HG03064 (cell line): ENCODE data around the gene NCOA3.
"Not testable (repeated sequence)": the region's sequence is repeated elsewhere in the genome, so short reads cannot be mapped to it uniquely, and the experiment has no call there.

Source experiments
- ATAC-seq: cut with Tn5 transposase; IDR thresholded peaks from one replicate; pipeline ENCODE4 v1.9.1; 2021; ENCODE audit warnings: low read depth; ENCODE audit not compliant: unreplicated experiment

The NCOA3 gene

DNA sequence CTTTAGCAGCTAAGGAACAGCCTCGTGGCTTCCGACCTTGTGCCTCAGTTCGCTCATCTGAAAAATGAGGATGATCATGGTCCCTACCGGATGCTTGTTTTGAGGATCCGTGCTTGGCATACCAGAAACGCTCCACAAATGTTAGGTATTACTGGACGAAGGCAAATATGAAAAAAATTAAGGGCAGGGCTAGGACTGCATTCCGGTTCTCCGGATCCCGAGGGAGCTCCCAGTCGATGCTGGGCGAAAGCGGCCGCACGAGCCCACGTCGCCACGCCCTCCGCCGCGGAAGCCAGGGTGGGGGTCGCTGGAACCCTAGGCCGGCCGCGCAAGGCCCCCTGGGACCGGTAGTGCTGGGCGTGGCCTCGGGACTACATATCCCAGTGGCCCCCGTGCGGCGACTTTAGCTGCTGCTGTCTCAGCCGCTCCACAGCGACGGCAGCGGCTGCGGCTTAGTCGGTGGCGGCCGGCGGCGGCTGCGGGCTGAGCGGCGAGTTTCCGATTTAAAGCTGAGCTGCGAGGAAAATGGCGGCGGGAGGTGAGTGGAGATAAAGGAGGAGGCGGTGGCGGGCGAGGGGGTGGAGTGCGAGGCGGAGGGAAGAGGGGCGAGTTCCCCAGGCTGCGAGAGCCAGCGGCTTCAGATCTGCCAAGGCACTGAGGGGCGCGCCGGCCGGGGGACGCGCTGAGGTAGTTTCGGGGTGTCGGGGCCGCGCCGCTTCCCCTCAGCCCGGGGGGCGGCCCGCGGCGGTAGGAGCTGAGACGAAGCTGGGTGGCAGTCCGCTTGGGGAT is at the start of gene NCOA3:
TSS of gene NCOA3 (plus strand) at position 406 of the 789 bp plus-strand sequence. CDS start 120,361 bp downstream, outside the sequence.
- peak; percentile 51 for ATAC-seq

DNA sequence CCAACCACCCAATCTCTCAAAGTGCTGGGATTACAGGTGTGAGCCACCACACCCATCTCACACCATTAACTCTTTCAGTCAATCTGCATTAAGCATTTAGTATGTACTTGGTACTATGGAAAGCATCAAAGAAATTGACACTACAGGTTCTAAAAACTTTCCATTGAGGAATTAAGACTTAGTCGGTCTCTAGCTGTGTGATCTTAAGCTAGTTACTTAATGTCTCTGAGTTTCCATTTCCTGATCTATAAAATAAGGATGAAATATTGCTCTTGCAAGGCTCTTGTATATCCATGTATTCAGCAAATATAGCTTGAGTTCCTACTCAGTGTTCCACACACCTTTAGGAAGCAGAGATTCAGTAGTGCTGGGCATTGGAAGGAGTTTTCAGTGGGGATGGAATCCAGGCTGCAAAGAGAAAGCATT is 48.9 kb upstream of the NCOA3 start:
- ATAC-seq, result no peak

DNA sequence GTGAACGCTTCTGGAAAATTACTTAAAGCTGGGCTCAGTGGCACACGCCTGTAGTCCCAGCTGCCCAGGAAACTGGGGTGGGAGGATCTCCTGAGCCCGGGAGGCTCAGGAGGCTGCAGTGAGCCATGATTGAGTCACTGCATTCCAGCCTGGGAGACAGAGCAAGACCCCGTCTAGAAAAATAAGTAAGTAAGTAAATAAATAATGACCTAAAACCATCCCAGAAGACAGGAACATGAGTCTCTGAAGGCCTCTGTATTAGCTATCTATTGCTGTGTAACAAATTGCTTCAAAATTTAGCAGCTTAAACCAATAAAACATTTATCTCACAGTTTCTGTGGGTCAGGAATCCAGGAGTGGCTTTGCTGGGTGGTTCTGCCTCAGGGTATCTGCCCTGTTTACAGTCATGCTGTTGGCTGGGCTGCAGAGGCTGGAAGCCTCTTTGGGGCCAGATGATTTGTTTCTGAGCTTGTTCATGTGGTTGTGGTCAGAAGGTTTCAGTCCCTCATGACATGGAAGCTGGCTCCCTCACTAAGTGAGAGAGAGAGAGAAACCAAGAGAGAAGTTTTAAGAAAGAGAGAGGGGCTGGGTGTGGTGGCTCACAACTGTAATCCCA is 48.4 kb upstream of the NCOA3 start:
- no peak for ATAC-seq

DNA sequence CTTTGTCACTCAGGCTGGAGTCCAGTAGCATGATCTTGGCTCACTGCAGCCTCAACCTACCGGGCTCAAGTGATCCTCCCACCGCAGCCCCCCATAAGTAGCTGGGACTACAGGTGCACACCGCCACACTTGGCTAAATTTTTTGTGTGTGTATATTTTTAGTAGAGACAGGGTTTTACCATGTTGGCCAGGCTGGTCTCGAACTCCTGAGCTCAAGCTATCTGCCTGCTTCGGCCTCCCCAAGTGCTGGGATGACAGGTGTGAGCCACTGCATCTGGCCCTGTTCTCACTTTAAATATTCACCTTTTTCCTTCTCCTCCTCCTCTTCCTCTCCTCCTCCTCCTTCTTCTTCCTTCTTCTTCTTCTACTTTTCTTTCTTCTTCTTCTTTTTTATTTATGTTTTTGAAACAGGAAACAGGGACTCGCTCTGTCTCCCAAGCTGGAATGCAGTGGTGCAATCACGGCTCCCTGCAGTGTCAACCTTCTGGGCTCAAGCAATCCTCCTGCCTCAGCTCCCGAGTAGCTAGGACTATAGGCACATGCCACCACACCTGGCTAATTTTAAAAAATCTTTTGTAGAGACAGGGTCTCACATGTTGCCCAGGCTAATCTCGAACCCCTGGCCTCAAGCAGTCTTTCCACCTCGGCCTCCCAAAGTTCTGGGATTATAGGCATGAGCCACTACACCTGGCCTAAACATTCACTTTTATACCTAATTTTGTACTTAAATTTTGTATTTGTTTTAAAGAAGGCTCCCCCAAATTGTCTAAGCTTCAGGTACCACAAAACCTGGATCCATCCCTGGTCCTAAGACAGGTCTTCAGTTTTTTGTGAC is 47.2 kb upstream of the NCOA3 start:
- ATAC-seq, result no peak

DNA sequence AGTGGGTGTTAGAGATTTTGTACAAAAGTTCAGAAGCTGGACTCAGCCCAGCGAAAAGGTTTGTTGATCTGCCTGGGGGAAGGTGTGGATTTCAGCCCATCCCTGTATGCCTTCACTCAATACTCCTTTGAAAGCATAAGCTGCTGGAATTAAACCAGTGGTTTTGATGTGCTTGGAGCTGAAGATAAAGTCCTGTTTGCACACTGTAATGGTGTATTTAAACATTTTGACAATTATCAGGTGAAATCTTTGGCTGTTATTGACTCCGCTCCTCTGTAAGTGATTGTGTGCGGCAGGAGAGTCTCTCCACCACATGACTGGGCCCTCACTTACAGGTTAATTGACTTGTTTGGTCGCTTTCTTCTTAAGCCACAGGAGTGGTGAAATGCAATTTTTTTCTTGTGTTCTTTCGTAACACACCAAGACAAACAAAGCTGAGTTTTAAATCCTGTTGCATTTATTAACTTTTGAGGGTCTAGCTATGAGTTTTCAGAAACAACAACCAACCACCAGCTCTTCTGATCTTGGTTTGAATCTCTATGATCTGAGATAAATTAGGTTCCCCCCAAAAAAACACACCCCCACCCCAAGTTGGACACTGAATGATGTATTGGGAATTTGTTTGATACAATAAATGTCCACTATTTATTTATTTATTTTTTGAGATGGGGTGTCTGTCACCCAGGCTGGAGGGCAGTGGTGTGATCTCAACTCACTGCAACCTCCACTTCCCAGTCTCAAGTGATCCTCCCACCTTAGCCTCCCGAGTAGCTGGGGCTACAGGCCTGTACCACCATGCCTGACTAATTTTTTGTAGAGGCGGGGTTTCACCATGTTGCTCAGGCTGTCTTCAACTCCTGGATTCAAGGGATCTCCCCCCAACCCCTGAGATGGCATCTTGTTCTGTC is 46.3 kb upstream of the NCOA3 start:
- no peak for ATAC-seq

DNA sequence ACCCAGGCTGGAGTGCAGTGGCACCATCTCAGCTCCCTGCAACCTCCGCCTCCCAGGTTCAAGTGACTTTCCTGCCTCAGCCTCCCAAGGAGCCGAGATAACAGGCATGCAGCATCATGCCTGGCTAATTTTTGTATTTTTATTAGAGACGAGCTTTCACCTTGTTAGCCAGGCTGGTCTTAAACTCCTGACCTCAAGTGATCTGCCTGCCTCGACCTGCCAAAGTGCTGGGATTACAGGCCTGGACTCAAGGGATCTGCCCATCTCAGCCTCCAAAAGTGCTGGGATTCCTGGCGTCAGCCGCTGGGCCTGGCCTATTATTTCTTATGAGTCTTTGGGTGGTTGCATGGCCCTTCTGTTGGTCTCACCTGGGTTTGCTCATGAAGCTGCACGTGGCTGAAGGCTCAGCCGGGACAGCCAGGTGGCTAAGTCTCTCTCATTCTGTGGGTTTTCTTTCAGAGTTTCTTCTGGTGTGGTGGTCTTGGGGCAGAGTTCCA is 45.6 kb upstream of the NCOA3 start:
- no peak for ATAC-seq

DNA sequence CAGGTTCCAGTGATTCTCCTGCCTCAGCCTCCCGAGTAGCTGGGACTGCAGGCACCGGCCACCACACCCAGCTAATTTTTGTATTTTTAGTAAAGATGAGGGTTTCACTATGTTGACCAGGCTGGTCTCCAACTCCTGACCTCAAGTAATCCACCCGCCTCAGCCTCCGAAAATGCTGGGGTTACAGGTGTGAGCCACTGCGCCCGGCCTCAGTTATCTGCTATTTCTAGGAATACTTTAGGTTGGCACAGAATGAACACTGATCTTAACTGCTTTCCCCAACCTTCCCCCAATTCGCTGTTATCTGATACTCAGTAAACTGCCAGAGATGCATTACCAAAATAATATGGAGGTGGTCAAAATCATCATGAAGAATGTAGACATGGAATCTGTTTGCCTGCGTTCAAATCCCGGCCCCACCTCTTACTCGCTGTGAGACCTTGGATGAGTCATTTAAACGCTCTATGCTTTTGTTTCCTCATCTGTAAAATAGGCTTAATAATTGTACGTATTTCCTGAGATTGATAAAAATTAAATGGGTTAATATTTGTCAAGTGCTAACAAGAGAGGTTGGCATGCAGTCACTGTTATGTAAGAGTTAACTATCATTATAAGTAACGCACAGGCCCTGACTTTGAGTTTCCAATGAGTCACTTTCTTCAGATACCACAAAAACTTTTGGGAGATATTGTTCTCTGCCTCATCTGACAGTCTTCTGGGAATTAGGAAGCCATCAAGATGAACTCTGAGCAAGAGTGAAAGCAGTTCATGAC is 44.5 kb upstream of the NCOA3 start:
- no peak for ATAC-seq

DNA sequence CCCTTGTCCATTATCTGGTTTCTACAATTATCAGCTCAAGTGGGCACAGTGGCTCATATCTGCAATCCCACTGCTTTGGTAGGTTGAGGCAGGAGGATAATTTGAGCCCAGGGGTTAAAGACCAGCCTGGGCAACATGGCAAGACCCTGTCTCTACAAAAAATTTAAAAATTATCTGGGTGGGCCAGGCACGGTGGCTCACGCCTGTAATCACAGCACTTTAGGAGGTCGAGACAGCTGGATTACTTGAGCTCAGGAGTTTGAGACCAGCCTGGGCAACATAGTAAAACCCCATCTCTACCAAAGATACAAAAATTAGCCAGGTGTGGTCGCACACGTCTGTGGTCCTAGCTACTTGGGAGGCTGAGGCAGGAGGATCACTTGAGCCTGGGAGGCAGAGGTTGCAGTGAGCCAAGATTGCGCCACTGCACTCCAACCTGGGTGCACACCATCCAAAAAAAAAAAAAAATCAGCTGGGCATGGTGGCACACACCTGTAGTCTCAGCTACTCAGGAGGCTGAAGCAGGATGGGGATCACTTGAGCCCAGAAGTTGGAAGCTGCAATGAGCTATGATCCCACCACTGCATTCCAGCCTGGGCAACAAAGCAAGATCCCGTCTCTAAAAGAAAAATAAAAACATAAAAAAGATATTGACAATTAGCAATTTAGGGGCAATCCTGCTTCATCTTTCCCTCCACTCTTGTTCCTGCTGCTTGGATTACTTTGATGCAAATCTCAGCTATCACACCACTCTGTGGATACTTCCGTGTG is 43.2 kb upstream of the NCOA3 start:
- not testable (repeated sequence) for ATAC-seq

DNA sequence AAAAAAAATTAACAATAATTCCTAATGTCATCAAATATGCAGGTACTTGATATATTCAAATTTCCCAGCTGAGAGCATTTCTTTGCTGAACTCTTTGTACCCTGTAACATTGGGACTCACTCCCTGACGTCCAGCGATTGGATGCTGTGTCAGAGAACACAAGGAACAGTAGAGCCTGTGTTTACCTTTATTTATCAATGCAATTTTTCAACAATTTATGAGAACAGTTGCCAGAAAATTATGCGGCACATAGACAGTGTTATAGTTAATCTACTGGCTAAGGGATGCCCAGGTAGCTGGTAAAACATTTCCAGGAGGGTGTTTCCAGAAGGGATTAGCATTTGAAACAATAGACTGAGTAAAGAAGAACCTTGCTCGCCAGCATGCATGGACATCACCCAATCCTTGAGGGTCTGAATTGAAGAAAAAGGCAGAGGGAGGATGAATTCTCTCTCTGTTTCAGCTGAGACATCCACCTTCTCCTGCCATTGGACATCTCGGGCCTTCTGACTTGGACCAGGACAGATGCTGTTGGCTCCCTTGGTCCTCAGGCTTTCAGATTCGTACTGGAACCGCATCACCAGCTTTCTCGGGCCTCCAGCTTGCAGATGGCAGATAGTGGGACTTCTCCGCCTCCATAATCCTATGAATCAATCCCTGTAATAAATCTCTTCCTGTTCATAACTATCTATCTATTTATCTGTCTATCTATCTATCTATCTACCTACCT is 42.2 kb upstream of the NCOA3 start:
- no peak for ATAC-seq

DNA sequence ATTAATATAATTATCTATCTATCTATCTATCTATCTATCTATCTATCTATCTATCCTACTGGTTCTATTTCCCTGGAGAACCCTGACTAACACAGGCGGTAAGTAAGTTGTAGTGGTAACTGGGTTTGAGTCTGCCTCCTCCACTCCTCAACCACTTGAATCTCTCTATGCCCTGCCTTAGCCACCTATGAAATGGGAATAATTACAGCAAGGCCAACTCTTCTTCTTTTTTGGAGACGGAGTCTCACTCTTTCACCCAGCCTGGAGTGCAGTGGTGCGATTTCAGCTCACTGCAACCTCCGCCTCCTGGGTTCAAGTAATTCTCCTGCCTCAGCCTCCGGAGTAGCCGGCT is 41.0 kb upstream of the NCOA3 start:
- ATAC-seq, result not testable (repeated sequence)

DNA sequence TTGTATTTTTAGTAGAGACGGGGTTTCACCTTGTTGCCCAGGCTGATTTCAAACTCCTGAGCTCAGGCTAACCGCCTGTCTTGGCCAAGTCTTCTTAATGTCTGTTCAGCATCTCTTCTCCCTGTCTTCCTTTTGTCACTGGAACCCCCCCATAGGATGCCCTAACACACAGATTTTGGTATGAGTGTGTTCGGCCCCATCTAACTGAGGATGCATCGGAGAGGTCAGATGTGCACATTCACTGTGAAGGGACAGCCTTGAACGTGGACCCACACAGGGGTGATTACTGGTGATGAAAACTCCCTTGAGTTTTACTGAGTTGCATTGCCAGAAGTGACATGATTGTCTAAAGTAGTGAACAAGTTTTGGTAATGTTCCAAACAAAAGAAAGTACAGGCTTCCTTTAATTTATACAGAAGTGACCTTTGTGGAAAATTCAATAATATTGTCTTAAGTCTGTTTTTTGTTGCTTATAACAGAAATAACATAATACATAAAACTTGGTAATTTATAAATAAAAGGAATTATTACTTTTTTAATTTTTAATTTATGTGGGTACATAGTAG is 40.5 kb upstream of the NCOA3 start:
- ATAC-seq, result no peak

DNA sequence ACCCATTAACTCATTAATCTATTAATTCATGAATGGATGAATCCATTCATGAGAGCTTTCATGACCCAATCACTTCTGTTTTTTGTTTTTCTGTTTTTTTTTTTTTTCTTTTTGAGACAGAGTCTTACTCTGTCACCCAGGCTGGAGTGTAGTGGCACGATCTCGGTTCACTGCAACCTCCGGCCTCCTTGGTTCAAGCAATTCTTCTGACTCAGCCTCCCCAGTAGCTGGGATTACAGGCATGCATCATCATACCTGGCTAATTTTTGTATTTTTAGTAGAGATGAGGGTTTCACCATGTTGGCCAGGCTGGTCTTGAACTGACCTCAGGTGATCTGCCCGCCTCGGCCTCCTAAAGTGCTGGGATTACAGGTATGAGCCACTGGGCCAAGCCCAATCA is 39.8 kb upstream of the NCOA3 start:
- ATAC-seq, result not testable (repeated sequence)

DNA sequence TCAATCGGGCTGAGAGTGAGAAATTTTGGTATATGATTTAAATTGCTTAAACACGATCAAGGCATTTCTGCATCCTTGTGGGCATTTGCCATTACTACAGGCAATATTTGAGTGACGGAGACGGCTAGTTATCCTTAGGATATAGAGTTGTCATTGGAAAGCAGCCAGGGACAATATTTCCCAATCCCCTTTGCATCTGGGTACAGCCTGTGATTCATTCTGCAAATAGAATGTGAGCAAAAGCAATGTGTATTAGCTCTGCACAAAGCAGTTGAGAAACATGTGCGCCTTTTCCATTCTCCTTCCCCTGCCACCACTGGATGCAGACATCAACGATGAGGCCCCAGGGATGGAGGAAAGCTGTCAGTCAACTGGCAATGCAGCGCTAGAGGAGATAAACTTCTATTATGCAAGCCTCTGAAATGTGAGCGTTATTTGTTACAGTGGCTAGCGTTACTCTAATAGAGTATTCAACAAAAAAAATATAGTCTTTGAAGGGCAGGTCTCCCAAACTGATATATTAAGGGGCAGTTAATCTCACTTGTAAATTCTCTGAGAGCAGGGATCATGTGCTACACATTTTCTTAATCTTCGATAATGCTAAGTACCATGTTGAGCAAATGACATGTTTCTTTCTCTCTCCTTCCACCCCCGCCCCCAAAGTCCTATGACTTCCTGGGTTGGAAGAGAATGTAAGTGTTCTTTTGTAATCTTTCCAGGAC is 37.1 kb upstream of the NCOA3 start:
- ATAC-seq, result no peak

DNA sequence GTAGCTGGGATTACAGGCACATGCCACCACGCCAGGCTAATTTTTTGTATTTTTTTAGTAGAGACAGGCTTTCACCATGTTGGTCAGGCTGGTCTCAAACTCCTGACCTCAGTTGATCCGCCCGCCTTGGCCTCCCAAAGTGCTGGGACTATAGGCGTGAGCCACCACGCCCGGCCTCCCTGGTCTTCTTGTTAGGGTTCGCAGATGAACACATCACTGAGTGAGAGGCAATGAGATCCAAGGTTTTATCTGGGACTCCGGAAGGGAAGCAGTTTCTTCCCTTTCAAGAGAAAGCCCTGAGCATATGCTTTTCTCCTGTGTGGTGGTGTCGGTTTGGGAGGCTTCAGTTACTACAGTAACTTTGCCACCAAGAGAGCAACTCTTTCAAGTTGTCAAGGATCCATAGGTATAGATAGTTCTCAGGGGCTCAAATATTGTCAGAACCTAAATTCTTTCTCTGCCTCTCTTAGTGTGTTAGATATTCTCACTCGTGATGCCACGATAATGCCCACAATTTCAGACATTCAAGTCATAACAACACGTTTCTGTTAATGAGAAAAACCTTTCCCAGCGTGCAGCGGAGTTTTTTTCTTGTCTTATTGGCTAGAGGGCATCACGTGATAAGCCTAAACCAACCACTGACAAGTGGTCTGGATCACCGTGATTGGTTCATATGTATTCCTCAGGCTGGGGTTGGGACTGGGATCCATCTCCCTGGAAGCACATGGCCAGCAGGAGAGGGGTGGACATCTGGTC is 36.2 kb upstream of the NCOA3 start:
- no peak for ATAC-seq

DNA sequence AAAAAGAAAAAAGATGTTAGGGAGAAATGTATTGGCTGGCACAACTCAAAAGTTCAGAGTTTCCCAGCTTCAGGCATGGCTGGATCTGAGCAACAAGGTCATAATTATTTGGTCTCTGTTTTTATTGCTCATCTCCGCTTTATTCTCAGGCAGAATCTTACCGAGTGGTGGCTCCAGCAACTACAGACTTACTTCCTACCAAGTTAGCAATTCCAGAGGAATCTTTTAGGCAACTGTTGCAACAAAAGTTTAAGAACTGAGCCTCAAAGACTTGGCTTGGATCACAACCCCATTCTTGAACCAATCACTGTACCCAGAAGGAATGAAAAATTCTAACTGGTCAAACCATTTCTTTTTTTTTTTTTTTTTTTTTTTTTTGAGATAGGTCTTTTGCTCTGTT is 35.5 kb upstream of the NCOA3 start:
- no peak for ATAC-seq

DNA sequence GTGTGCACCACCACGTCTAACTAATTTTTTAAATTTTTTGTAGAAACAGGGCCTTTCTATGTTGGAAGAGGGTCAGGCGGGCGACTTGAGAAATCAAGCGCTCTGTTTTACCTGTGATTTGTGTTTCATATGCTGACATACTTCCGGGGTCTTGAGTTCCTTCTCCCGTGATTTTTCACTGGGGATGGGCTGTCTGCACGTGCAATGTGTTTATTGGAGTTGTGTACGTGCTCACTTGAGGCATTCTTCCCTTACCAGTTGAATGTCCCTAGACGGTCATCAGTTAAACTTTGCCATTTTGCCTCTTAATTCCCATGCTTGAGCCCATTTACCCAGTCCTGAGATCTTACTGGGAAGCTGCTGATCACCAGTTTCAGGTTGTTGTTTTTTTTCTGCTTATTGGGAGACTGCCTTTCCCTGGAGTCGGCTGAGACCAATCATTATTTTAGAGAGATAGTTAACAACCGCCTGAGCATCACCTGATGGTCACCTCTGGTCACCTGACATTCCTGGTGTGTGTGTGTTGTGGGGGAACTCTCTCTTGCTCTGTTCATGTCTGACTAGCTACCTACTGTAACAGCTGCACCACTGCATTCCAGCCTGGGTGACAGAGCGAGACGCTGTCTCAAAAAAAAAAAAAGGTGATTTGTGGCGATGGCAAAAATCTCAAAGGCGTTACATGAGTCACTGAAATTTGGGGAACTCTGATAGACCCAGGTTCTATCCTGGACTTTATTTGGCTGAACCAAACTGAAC is 34.8 kb upstream of the NCOA3 start:
- ATAC-seq, result no peak
